ENCODE measurements around the gene PROB1.

The PROB1 gene

DNA sequence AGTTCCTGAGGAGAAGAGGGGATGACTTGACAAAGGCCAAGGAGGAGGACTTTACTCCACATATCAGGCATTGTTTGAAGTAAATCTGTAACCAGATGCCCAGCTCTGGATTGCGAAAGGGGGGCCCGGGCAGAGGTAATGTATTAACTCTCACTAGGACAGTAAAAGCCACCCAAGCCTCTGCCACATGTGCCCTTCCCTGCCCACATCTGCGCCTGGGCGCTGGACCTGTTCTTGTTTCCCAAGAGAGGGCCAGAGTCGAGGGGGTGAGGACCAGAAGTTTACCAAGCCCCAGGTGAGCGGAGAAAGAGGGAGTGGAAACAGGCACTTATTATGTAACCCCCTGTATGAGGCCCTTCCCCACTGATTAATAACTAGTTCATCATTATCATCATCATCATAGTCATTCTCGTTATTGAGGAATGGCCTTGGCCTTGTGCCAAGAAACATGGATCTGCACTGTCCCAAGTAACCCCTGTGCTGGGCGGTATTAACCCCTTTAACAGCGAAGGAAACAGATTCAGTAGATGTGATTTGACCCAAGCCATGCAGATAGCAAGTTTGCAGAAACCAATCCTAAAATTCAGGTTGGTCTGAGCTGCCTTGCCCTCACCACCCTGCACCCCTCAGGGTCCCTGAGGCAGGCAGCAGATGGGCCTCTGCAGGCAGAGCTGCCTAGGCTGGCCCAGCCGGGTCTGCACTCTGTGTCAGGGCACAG lies 11.5 kb downstream of the PROB1 start, which contains the start of gene SLC23A1:
SLC23A1 (minus strand) TSS at position 23 of the 718 bp plus-strand sequence. CDS start 44 bp downstream, outside the sequence.
- Histone ChIP-seq H4K20me1 (ENCODE audit: low read depth, low read length) (no peaks in the 10 kb centered on the region), H3K9me2 (replicated peaks; ENCODE audit: insufficient read depth, low read length) (no peaks in the 10 kb centered on the region), H3K79me2 (ENCODE audit: insufficient read depth, low read length) (no peaks in the 10 kb centered on the region), H3K4me2 (ENCODE audit: low read depth, low read length, poor library complexity, severe bottlenecking) (no peak within 1 kb of the TSS), H3K9me3 (ENCODE audit: insufficient read depth, low read length) (no peaks in the 10 kb centered on the region), H3K4me3 (ENCODE audit: insufficient read depth, low read length, poor library complexity, severe bottlenecking) (no peak within 1 kb of the TSS), H3K27ac (ENCODE audit: low read depth, low read length) (no peak within 1 kb of the TSS), H3K36me3 (ENCODE audit: low read length) (no peaks in the 10 kb centered on the region), H3K27me3 (ENCODE audit: low read length) (no peaks in the 10 kb centered on the region), H3F3A (ENCODE audit: insufficient read depth) (peaks cover 37% of the 10 kb centered on the region), H3K9ac (ENCODE audit: low read length) (no peak within 1 kb of the TSS), H2AFZ (ENCODE audit: low read depth, low read length, severe bottlenecking) (no peak within 1 kb of the TSS)
- TF ChIP-seq EZH2phosphoT487 (conservative IDR thresholded peaks at IDR 0.05; ENCODE audit: low read length), result no peak
- no peak for TF ChIP-seq CTCF (IDR thresholded peaks at IDR 0.05; ENCODE audit: insufficient read depth, low read length, poor library complexity, severe bottlenecking)

DNA sequence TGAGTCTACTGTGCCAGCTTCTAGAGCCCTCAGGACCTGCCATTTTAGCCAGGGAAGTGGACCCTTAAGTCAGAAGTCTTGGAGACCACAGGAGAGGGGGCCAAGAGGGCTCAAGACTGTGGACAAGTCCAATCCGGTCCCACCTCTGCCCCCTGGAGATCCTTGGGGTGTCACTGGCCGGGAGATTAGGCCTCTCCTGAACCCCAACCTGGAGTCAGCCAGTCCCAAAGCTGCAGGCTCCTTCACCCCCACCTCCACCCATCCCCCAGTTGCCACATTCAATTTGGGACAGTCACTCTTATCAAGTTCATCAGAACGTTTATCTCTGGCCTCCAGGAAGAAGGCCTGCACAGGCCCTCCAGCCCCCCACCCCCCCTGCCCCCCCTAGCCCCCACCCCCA lies 12.1 kb downstream of the PROB1 start:
- Histone ChIP-seq H3K27ac (ENCODE audit: low read depth, low read length) (no peak overlapping the region), H3K9me3 (ENCODE audit: insufficient read depth, low read length) (no peaks in the 10 kb centered on the region), H3K4me2 (ENCODE audit: low read depth, low read length, poor library complexity, severe bottlenecking) (no peak overlapping the region)

DNA sequence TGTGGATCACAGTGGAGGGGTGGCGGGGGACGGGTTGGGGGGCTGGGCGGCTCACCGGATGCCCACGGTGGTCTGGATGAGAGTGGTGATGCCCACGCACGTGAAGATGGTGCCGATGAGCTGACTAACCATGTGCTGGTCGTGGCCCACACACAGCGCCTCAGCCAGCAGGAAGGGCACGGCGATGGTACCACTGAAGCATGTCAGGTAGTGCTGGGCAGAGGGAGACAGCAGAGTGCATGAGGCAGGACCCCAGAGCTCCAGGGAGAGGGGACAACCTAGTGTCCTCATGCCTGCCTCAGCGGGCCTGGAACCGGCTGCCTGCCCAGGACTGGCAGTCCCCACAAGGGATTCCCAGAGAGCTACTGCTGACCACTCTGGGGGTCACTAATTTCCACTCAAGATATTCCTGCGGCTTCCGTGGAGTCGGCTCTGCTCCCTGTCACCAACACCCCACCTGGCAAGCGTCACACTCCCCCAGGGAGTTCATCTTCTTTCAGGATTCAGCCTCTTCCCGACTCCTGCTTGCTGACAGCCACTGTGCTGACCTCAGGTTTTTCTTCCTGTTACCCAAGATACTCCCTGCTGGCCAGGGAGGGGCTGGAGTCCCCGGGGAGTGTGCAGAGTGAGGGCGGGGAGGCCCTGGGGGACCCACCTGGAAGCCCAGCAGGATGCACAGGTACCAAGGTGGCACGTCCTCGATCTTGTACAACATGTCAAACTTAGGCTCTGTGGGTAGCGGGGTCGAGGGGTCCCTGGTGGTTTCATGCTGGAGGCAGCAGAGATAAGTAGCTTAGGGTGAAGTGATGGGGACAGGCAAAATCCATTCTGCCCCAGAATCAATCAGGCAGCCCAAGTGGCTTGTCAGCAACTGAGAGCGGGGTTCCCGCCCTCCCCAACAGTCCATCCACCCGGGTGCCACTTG lies 12.8 kb downstream of the PROB1 start:
- H3F3A ChIP-seq (ENCODE audit: insufficient read depth), result peaks cover 26% of the 10 kb centered on the region
- no peaks in the 10 kb centered on the region for H3K9me3 ChIP-seq (ENCODE audit: insufficient read depth, low read length)
- H3K9ac ChIP-seq (ENCODE audit: low read length), result no peak overlapping the region
- H3K4me3 ChIP-seq (ENCODE audit: insufficient read depth, low read length, poor library complexity, severe bottlenecking), result no peak overlapping the region
- no peak overlapping the region for H3K27ac ChIP-seq (ENCODE audit: low read depth, low read length)
- H2AFZ ChIP-seq (ENCODE audit: low read depth, low read length, severe bottlenecking), result no peak overlapping the region
- H3K27me3 ChIP-seq (ENCODE audit: low read length), result no peaks in the 10 kb centered on the region
- no peaks in the 10 kb centered on the region for H3K79me2 ChIP-seq (ENCODE audit: insufficient read depth, low read length)
- H3K36me3 ChIP-seq (ENCODE audit: low read length), result no peaks in the 10 kb centered on the region
- TF ChIP-seq EZH2phosphoT487 (conservative IDR thresholded peaks at IDR 0.05; ENCODE audit: low read length), result no peak
- TF ChIP-seq CTCF (IDR thresholded peaks at IDR 0.05; ENCODE audit: insufficient read depth, low read length, poor library complexity, severe bottlenecking), result no peak
- no peaks in the 10 kb centered on the region for H4K20me1 ChIP-seq (ENCODE audit: low read depth, low read length)
- no peak overlapping the region for H3K4me2 ChIP-seq (ENCODE audit: low read depth, low read length, poor library complexity, severe bottlenecking)
- H3K9me2 ChIP-seq (replicated peaks; ENCODE audit: insufficient read depth, low read length), result no peaks in the 10 kb centered on the region

More for the DNA sequence above, 12.1 kb downstream of the PROB1 start:
- H3K9me2 ChIP-seq (replicated peaks; ENCODE audit: insufficient read depth, low read length), result no peaks in the 10 kb centered on the region
- H3K79me2 ChIP-seq (ENCODE audit: insufficient read depth, low read length), result no peaks in the 10 kb centered on the region
- no peak overlapping the region for H3K4me3 ChIP-seq (ENCODE audit: insufficient read depth, low read length, poor library complexity, severe bottlenecking)
- no peak overlapping the region for H3K9ac ChIP-seq (ENCODE audit: low read length)
- TF ChIP-seq EZH2phosphoT487 (conservative IDR thresholded peaks at IDR 0.05; ENCODE audit: low read length) (no peak), CTCF (IDR thresholded peaks at IDR 0.05; ENCODE audit: insufficient read depth, low read length, poor library complexity, severe bottlenecking) (no peak)
- no peaks in the 10 kb centered on the region for H3K27me3 ChIP-seq (ENCODE audit: low read length)
- H2AFZ ChIP-seq (ENCODE audit: low read depth, low read length, severe bottlenecking), result no peak overlapping the region
- peaks cover 31% of the 10 kb centered on the region for H3F3A ChIP-seq (ENCODE audit: insufficient read depth)
- H4K20me1 ChIP-seq (ENCODE audit: low read depth, low read length), result no peaks in the 10 kb centered on the region
- H3K36me3 ChIP-seq (ENCODE audit: low read length), result no peaks in the 10 kb centered on the region

Data from SU-DHL-6 (cell line).